ENCODE results near the gene HDHD2.

Gene HDHD2

DNA sequence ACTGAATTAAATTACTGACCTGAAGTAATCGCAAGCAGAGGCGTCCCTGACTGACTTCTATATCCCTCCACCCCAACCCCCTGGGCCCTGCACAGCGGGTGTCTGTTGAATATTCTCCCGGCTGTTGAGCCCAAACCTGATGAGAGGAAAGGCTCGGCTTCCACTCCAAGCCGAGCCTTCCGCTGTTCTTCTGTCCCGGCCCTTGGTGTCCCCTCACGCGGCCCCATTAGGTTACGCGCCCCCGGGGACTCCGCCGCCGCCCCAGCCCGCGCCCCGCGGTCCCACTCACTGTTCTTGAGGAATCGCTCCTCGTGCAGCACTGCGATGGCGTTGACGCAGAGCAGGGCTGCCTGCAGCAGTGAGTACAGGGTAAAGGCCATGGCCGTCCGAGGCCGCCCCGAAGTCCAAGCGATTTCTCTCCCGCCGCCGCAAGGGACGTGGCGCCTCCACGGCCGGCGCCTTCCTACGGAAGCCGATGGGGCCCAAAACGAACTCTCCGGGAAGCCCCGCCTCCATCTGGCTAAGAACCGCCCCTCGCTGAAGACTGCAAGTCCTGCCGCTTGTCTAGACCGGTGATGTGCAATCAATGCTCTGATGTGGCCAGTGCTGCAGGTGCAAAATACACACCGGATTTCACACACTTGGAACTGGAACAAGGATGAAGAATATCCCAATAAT, 25.7 kb upstream of the HDHD2 start, which contains the start of gene IER3IP1:
Gene IER3IP1 (minus strand): TSS at position 467 of the 678 bp plus-strand sequence. CDS start 87 bp downstream, at position 380.
- TF ChIP-seq, protein P1, sequence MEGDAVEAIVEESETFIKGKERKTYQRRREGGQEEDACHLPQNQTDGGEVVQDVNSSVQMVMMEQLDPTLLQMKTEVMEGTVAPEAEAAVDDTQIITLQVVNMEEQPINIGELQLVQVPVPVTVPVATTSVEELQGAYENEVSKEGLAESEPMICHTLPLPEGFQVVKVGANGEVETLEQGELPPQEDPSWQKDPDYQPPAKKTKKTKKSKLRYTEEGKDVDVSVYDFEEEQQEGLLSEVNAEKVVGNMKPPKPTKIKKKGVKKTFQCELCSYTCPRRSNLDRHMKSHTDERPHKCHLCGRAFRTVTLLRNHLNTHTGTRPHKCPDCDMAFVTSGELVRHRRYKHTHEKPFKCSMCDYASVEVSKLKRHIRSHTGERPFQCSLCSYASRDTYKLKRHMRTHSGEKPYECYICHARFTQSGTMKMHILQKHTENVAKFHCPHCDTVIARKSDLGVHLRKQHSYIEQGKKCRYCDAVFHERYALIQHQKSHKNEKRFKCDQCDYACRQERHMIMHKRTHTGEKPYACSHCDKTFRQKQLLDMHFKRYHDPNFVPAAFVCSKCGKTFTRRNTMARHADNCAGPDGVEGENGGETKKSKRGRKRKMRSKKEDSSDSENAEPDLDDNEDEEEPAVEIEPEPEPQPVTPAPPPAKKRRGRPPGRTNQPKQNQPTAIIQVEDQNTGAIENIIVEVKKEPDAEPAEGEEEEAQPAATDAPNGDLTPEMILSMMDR (IDR thresholded peaks at IDR 0.05; ENCODE audit: low read length): peak; percentile 10; the same call in 1 of the 2 replicates
- TF ChIP-seq EZH2phosphoT487 (IDR thresholded peaks at IDR 0.05; ENCODE audit: low read length): no peak
- no peak for TF ChIP-seq EZH2 (optimal IDR thresholded peaks at IDR 0.05; ENCODE audit: low read depth, low read length)
- H4K20me1 ChIP-seq (ENCODE audit: insufficient read depth, low read length): 0 out of 2 replicates have a peak, but pooled peaks cover 3% of the 10 kb centered on the region
- peak; percentile 90 for DNase-seq
- no peaks in the 10 kb centered on the region for H3K9me3 ChIP-seq (replicated peaks; ENCODE audit: insufficient read depth, low read length)
- peak within 1 kb of the TSS; percentile 53; the same call in 1 of the 2 replicates for H3K27ac ChIP-seq (ENCODE audit: low read length)
- H3K79me2 ChIP-seq (ENCODE audit: low read length): peaks cover 51% of the 10 kb centered on the region
- H3K4me1 ChIP-seq (ENCODE audit: low read length): peaks cover 5% of the 10 kb centered on the region
- H3K27me3 ChIP-seq (replicated peaks; ENCODE audit: insufficient read depth, low read length): no peaks in the 10 kb centered on the region
- peak within 1 kb of the TSS; percentile 98 for H3K9ac ChIP-seq (ENCODE audit: low read length)
- peak within 1 kb of the TSS; percentile 99 for H3K4me3 ChIP-seq (ENCODE audit: low read length)
- no peaks in the 10 kb centered on the region for H3K36me3 ChIP-seq (replicated peaks; ENCODE audit: insufficient read depth, low read length)
- peak within 1 kb of the TSS; percentile 97 for H2AFZ ChIP-seq (ENCODE audit: low read length)
- H3F3A ChIP-seq (ENCODE audit: insufficient read depth, low read length): no peaks in the 10 kb centered on the region
- peak within 1 kb of the TSS; percentile 61 for H3K4me2 ChIP-seq (ENCODE audit: low read depth, low read length)
- H3K9me2 ChIP-seq (replicated peaks; ENCODE audit: insufficient read depth, low read length): no peaks in the 10 kb centered on the region

GRCh38 chr18:47175283-47175897, 25.1 kb upstream of the HDHD2 start:
- no peaks in the 10 kb centered on the region for H3K36me3 ChIP-seq (replicated peaks; ENCODE audit: insufficient read depth, low read length)
- peak overlapping the region; percentile 98 for H3K9ac ChIP-seq (ENCODE audit: low read length)
- H3K79me2 ChIP-seq (ENCODE audit: low read length): peaks cover 58% of the 10 kb centered on the region

DNA sequence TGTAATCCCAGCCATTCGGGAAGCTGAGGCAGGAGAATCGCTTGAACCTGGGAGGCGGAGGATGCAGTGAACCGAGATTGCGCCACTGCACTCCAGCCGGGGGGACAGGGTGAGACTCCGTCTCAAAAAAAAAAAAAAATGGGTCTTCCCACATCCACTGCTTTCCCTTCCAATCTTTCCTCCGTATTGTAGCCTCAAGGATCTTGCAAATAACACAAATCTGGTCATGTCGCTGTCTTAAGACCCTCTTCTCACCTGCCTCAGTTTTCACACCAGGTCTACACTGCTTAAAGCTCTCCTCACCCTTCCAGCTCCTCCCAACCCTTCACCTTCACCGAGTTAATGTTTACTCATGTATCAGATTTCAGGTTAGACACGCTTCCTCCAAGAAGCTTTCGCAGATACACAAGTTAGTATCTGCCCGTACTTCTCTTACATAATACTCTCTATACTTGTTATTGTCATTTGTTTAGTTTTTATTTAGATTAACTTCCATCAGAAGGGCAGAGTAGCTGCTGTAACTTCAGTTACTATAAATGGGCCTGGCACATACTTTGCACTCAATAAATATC, 24.3 kb upstream of the HDHD2 start:
- Histone ChIP-seq H2AFZ (ENCODE audit: low read length) (no peak overlapping the region), H3K27me3 (replicated peaks; ENCODE audit: insufficient read depth, low read length) (no peaks in the 10 kb centered on the region), H3K4me2 (ENCODE audit: low read depth, low read length) (peak overlapping the region; percentile 61), H3K9me3 (replicated peaks; ENCODE audit: insufficient read depth, low read length) (no peaks in the 10 kb centered on the region), H3K36me3 (replicated peaks; ENCODE audit: insufficient read depth, low read length) (no peaks in the 10 kb centered on the region), H3K79me2 (ENCODE audit: low read length) (peaks cover 65% of the 10 kb centered on the region), H3F3A (ENCODE audit: insufficient read depth, low read length) (no peaks in the 10 kb centered on the region), H4K20me1 (ENCODE audit: insufficient read depth, low read length) (0 out of 2 replicates have a peak, but pooled peaks cover 3% of the 10 kb centered on the region), H3K9ac (ENCODE audit: low read length) (peak overlapping the region; percentile 98; the same call in 1 of the 2 replicates), H3K4me3 (ENCODE audit: low read length) (peak overlapping the region; percentile 99), H3K4me1 (ENCODE audit: low read length) (peaks cover 5% of the 10 kb centered on the region), H3K9me2 (replicated peaks; ENCODE audit: insufficient read depth, low read length) (no peaks in the 10 kb centered on the region), H3K27ac (ENCODE audit: low read length) (no peak overlapping the region)
- TF ChIP-seq EZH2phosphoT487 (IDR thresholded peaks at IDR 0.05; ENCODE audit: low read length) (no peak), EZH2 (optimal IDR thresholded peaks at IDR 0.05; ENCODE audit: low read depth, low read length) (no peak)
- TF ChIP-seq, protein P1 (IDR thresholded peaks at IDR 0.05; ENCODE audit: low read length): no peak
- DNase-seq: no peak

More at GRCh38 chr18:47175283-47175897, 25.1 kb upstream of the HDHD2 start:
- Histone ChIP-seq H3F3A (ENCODE audit: insufficient read depth, low read length) (no peaks in the 10 kb centered on the region), H3K9me2 (replicated peaks; ENCODE audit: insufficient read depth, low read length) (no peaks in the 10 kb centered on the region), H4K20me1 (ENCODE audit: insufficient read depth, low read length) (0 out of 2 replicates have a peak, but pooled peaks cover 3% of the 10 kb centered on the region), H3K27me3 (replicated peaks; ENCODE audit: insufficient read depth, low read length) (no peaks in the 10 kb centered on the region), H2AFZ (ENCODE audit: low read length) (peak overlapping the region; percentile 97), H3K9me3 (replicated peaks; ENCODE audit: insufficient read depth, low read length) (no peaks in the 10 kb centered on the region), H3K4me1 (ENCODE audit: low read length) (peaks cover 5% of the 10 kb centered on the region), H3K4me2 (ENCODE audit: low read depth, low read length) (peak overlapping the region; percentile 61), H3K27ac (ENCODE audit: low read length) (peak overlapping the region; percentile 53; the same call in 1 of the 2 replicates), H3K4me3 (ENCODE audit: low read length) (peak overlapping the region; percentile 99)
- no peak for DNase-seq
- TF ChIP-seq EZH2phosphoT487 (IDR thresholded peaks at IDR 0.05; ENCODE audit: low read length) (no peak), EZH2 (optimal IDR thresholded peaks at IDR 0.05; ENCODE audit: low read depth, low read length) (no peak)
- TF ChIP-seq, protein P1 (IDR thresholded peaks at IDR 0.05; ENCODE audit: low read length): no peak

Measured in MM.1S (cell line).